Upper lobe of right lung (tissue), 1 donor: Measurements from ENCODE around the gene ANKRD62. TPM values are rescaled to one million over a fixed set of nuclear protein-coding genes. Genes with fewer than 3 reads are reported as not detected.

Experiments
- ATAC-seq: fragments of 200-7000 bp; cut with Tn5 transposase; one replicate; pipeline ENCODE4 v1.9.1; 2020; ENCODE audit warnings: mild to moderate bottlenecking, moderate library complexity
- DNase-seq: peaks from one replicate; pipeline ENCODE4 v3.0.0-alpha.2; 2020
- H3K27ac ChIP-seq: fragments of 200-600 bp; one replicate; pipeline ENCODE4 v1.8.0; 2022
- H3K27me3 ChIP-seq: fragments of 200-600 bp; one replicate; pipeline ENCODE4 v1.8.0; 2022; ENCODE audit warnings: mild to moderate bottlenecking
- H3K36me3 ChIP-seq: fragments of 200-600 bp; one replicate; pipeline ENCODE4 v1.8.0; 2022
- H3K4me1 ChIP-seq: fragments of 200-600 bp; one replicate; pipeline ENCODE4 v1.8.0; 2022
- H3K4me3 ChIP-seq: fragments of 200-600 bp; one replicate; pipeline ENCODE4 v1.8.0; 2022; ENCODE audit warnings: mild to moderate bottlenecking
- H3K9me3 ChIP-seq: fragments of 200-600 bp; one replicate; pipeline ENCODE4 v1.8.0; 2022
- CTCF ChIP-seq: fragments of 200-600 bp; IDR thresholded peaks from one replicate; pipeline ENCODE4 v1.8.0; 2022; ENCODE audit warnings: antibody characterized with exemption
- intact Hi-C: fragments of 100-400 bp; cut with DNase I; formaldehyde crosslinking; loops from one replicate; pipeline ENCODE4 v1.11.0; 2022
- total RNA-seq: library from RNA; stranded (reverse); fragmentation: NEBNext Ultra II Directional; extraction: Animal tissue kit (Norgen Biotek cat#: 25700); gene quantifications from one replicate; pipeline ENCODE4 v1.2.1, GENCODE V29; 2021
- donor health status: DM: no; HTN: yes; CAD: no; lungs with severe emphysema.

Gene ANKRD62
- total RNA-seq, 1 donor from 2014 or later = 0.12 TPM

DNA sequence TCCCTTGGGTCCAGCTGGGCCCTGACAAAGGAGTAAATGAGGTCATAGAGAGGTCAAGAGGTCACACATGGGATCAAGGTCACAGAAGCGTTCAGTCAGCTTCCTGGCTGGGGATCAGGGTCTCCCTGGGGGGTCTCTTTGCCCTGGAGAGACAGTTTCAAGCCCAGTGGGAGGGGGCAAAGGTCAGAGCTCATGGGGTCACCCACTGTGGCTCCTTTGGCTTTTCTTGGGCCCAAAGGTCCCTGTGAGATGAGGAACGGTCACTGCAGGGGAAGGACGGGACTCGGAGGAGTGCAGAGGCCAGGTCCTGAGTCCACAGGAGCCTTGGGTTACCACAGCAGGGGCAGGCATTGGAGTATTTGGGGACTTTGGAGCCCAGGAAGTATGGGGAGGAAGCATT lies 30.7 kb upstream of the ANKRD62 start:
- H3K36me3 ChIP-seq = no peaks in the 10 kb centered on the region
- no peak for DNase-seq
- no peak for TF ChIP-seq CTCF
- H3K4me3 ChIP-seq = no peak overlapping the region
- H3K4me1 ChIP-seq = no peaks in the 10 kb centered on the region
- intact Hi-C loops = no loop called here
- no peaks in the 10 kb centered on the region for H3K9me3 ChIP-seq
- no peak overlapping the region for H3K27ac ChIP-seq
- ATAC-seq = no peak
- no peaks in the 10 kb centered on the region for H3K27me3 ChIP-seq

DNA sequence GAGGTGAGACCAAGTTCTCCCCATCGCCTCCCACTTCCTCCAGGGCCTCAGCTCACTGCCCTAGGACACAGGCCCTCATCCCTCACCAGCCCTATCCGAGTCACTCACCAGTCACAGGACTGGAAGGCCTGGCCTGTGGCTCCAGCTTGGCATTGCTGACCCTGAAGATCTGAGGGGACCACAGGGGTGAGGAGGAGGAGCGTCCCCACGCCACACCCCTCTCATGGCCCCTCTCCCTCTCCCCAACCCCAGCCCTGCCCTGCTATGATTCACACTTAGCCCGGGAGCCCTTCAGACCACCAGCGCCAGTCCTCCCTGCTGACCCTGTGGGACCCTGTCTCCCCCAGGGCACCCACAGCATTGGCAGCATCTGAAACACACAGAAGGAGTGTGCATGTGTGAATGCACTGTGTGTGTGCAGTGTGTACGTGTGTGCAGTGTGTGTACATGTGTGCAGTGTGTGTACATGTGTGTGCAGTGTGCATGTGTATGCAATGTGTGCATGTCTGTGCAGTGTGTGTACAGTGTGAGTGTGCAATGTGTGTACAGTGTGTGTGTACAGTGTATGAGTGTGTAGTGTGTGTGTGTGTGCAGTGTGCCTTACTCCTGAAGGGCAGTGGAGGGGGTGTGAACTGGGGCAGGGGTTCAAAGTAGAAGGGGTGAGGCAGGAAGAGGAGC lies 29.4 kb upstream of the ANKRD62 start:
- no peak overlapping the region for H3K4me3 ChIP-seq
- DNase-seq = no peak
- no peaks in the 10 kb centered on the region for H3K36me3 ChIP-seq
- intact Hi-C loops = no loop called here
- H3K4me1 ChIP-seq = no peaks in the 10 kb centered on the region
- no peak for TF ChIP-seq CTCF
- H3K9me3 ChIP-seq = no peaks in the 10 kb centered on the region
- no peaks in the 10 kb centered on the region for H3K27me3 ChIP-seq
- no peak for ATAC-seq
- no peak overlapping the region for H3K27ac ChIP-seq

- Histone ChIP-seq H3K27ac (no peak overlapping the region), H3K4me3 (no peak overlapping the region), H3K27me3 (no peaks in the 10 kb centered on the region), H3K4me1 (no peaks in the 10 kb centered on the region), H3K36me3 (no peaks in the 10 kb centered on the region), H3K9me3 (no peaks in the 10 kb centered on the region)
- ATAC-seq = no peak
- DNase-seq = no peak
- intact Hi-C loops = no loop called here
- no peak for TF ChIP-seq CTCF
These were observed 28.2 kb upstream of the ANKRD62 start for GRCh38 chr18:12065397-12065796.

- Histone ChIP-seq H3K9me3 (no peaks in the 10 kb centered on the region), H3K36me3 (no peaks in the 10 kb centered on the region), H3K27ac (no peak overlapping the region), H3K4me1 (no peaks in the 10 kb centered on the region), H3K27me3 (no peaks in the 10 kb centered on the region), H3K4me3 (no peak overlapping the region)
- ATAC-seq = peak; percentile 7
- intact Hi-C loops = no loop called here
- peak; percentile 61 for DNase-seq
- no peak for TF ChIP-seq CTCF
These were observed 26.6 kb upstream of the ANKRD62 start for GRCh38 chr18:12066910-12067511.

GRCh38 chr18:12067671-12068070 lies 26.0 kb upstream of the ANKRD62 start:
- Histone ChIP-seq H3K27ac (no peak overlapping the region), H3K36me3 (no peaks in the 10 kb centered on the region), H3K27me3 (no peaks in the 10 kb centered on the region), H3K4me3 (no peak overlapping the region), H3K9me3 (no peaks in the 10 kb centered on the region), H3K4me1 (no peaks in the 10 kb centered on the region)
- no peak for TF ChIP-seq CTCF
- DNase-seq (no peak), ATAC-seq (no peak)
- intact Hi-C loops = no loop called here
